Measurements from ENCODE around the gene PUS1.

Gene PUS1

DNA sequence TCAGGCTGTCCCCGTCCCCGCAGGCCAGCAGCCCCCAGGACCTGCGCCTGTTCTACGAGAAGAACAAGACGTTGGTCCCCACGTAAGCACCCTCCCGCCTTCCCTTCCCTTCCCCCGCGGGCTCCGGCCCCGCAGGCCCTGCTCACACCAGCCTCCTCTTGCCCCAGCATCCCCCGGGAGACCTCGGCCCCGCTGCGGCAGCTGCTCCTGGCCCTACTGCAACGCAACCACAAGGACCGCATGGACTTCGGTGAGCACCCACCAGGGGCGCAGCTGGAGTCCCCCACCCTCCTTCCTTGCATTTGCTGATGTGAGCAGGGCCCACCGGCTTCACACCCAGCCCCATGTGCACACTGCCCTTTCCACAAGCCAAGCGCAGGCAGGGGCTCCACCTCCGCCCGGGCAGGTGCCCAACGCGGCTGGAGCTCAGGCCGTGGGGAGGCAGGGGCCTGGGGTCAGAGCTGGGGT is 19.3 kb upstream of the PUS1 start:
- TF ChIP-seq CTCF (IDR thresholded peaks at IDR 0.05; ENCODE audit: extremely low read depth, missing control alignments) = no peak
- DNase-seq (ENCODE audit: low spot score) = no peak

DNA sequence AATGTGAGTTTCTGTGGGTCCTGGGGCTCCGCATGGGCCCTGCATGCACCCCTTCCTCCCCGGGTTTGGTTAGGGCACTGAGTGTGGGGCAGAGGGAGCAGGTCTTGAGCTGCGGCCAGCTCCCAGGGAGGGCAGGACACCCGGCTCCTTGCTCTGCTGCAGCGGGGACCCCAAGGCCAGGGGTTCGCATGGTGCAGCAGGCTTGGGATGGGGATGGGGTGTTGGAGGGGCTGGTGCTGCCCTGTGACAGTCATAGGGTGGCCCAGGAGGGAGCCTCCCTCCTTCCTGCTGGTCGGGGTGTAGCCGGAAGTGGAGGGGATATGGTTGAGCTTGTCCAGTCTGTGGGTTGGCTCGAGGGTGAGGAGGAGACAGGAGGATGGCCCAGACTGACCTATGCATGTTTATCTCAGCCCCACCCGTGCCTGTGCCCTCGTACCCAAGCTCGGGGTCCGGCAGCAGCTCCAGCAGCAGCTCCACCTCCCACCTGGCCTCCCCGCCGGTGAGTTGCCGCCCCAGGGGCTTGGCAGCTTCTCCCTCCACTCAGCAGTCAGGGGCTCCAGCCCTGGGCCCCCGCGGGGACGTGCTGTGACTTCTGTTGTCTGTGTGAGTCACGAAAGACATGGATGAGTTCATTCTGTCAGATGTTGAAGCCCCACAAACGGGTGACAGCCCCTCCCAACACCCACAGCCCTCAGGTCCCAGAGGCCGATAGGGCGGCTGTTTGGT is 18.6 kb upstream of the PUS1 start:
- no peak for TF ChIP-seq CTCF (IDR thresholded peaks at IDR 0.05; ENCODE audit: extremely low read depth, missing control alignments)
- no peak for DNase-seq (ENCODE audit: low spot score)

DNA sequence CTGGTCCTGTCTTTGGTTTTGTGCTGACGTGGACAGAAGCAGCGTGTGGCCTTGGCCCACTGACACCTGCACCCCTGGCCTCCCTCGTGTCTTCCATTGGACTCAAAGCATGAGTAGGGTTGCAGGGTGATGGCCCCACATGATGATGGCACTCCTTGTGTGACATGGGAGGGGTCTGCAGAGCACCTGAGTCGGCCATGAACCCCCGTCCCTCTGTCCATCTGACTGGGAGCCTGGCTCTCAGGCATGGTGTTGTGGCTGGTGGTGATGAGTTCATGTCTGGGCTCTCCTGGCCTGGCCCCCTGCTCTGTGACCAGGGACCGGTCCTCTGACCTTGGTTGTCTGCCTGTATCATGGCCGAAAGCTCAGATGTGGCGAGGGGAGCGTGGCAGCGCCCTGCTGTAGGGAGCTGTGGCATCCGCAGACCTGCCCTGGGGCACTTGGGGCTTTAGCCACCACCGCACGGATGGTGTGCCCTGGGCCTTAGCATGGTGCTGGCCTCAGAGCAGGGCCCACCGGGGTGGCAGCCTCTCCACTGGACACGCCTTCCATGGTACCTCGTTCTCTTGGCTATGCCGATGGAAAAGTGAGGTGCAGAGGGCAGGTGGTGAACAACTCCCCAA is 17.9 kb upstream of the PUS1 start:
- DNase-seq (ENCODE audit: low spot score) = no peak
- TF ChIP-seq CTCF (IDR thresholded peaks at IDR 0.05; ENCODE audit: extremely low read depth, missing control alignments) = no peak

- no peak for TF ChIP-seq CTCF (IDR thresholded peaks at IDR 0.05; ENCODE audit: extremely low read depth, missing control alignments)
- DNase-seq (ENCODE audit: low spot score) = no peak
Measured at GRCh38 chr12:131911851-131912477, 17.1 kb upstream of the PUS1 start.

GRCh38 chr12:131912518-131913274 is 16.4 kb upstream of the PUS1 start:
- no peak for DNase-seq (ENCODE audit: low spot score)

DNA sequence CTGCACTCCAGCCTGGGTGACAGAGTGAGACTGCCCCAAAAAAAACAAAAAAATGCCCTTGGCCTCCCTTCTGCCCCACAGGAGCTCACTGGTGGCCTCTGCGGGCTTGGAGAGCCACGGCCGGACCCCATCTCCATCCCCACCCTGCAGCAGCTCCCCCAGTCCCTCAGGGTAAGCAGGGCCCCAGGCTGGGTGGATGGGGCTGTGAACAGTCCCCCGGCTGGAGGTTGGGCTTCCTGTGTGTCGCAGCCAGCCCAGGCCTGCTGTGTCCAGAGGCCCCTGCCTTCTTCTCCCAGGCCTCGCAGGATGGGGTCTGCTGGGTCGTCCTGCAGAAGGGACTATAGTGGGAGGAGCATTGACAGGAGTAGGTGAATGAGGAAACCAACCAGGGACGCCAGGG is 15.4 kb upstream of the PUS1 start:
- DNase-seq (ENCODE audit: low spot score) = no peak
- TF ChIP-seq CTCF (IDR thresholded peaks at IDR 0.05; ENCODE audit: extremely low read depth, missing control alignments) = no peak

More at GRCh38 chr12:131912518-131913274, 16.4 kb upstream of the PUS1 start:
- TF ChIP-seq CTCF (IDR thresholded peaks at IDR 0.05; ENCODE audit: extremely low read depth, missing control alignments) = no peak
